Activated CD4-positive, alpha-beta T cell treated with anti-CD3 and anti-CD28 coated beads, Interleukin-2, amount 50 U/mL, for 16 hours (primary cell): ENCODE data around the gene SAMM50.
A peak's percentile ranks its signal among the peaks of the same experiment; 100 is the strongest.
"Not testable (repeated sequence)": the region's sequence is repeated elsewhere in the genome, so short reads cannot be mapped to it uniquely, and the experiment has no call there.

Experiments used
- DNase-seq: peaks from one replicate; pipeline ENCODE4 v3.0.0-alpha.2; 2020

SAMM50 gene

DNA sequence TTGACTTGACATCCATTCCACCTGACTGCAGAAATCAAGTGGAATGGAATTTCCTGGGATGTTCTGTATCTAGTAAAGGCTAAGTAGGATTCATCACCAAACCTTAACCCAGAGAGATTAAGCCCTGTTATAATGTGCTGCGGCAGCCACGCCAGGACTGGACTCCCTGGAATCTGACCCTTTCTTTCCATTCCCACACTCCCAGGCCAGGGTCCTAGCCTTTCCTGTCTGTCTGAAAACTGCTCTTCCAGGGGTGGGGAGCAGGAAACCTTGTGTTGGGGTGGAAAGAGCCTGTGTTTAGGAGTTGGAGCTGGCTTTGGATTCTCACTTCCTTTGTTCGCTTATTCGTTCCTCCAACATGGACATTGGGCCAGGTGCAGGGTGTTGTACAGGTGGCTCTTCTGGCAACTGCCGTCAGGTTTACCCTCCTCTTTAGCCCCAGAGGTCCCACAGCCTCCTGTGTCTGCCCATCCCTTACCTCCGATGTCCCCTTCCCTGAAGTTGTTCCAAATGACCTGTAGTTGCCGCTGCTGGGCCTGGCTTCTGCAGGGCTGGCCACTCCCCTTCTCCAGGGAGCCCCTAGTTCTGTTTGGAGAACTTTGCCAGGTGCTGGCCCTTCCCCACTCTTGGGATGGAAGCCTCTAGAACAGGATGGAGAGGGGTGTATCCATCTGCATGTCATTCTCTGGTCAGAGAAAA, 48.3 kb downstream of the SAMM50 start:
- DNase-seq: no peak

DNA sequence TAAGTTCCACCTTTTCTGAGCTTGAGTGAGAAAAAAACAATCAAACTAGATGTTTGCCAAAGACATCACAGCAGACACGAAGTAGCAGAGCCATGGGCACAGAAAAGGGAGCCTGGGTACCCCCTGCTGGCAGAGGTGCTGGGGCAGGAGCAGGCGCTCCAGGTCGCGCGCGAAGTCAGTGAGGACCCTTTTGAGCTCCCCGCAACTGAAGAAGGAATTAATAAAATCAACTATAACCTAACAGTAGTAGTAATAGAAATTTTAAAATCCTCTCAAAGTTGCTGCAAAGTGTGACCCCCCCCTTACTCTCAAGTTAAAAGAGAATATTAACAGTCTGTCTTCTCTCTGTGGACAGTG, 48.8 kb downstream of the SAMM50 start:
- DNase-seq: no peak

DNA sequence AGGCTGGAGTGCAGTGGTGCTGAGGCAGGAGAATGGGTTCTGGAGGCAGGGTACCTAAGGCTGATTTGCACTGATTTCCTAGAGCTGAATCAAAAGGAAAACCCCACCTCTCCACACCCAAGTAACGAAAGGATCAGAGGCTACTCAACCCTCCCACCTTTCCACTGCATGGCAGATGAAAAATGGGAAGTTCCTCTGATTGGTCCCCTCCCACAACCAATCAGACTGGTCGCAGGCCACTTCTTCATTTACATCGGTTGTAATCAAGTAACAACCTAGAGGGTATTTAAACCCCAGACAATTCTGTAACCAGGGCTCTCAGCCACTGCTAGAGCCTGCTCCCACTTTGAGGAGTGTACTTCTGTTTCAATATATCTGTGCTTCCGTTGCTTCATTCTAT, 50.3 kb downstream of the SAMM50 start:
- no peak for DNase-seq

DNA sequence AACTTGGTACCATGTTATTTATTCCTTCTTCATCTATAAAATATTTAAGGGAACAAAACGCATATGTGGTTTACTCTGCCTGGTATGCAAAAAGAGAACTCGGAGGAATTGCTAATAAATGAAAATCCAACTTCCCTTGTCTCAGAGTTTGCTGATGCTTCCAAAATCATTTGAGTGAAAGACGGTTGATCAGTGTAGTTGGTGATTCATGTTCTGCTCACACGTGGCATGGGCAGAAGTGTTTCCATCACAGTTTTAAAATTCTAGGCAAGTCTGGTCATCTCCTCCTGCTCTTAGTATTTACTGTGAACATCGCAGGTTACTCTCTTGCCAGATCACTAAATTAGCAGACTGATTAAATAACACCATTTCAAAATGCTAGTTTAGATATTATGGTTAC, 56.9 kb downstream of the SAMM50 start:
- DNase-seq: no peak

- no peak for DNase-seq
These were observed 57.3 kb downstream of the SAMM50 start for GRCh38 chr22:44012591-44012990.

GRCh38 chr22:44014241-44014640, 59.0 kb downstream of the SAMM50 start:
- no peak for DNase-seq

DNA sequence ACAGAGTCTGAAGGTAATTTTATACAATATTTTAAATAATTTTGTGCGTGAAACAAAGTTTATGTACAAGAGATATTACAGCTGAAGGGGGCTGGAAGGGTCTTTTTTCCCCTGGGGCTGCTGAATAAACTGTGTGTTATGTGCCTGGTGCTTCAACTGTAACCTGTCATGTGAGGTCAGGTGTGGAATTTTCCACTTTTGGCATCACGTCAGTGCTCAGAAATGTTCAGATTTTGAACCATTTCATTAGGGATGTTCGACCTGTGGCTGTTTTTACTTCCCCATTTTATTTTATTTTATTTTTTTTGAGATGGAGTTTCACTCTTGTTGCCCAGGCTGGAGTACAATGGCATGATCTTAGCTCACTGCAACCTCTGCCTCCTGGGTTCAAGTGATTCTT, 61.3 kb downstream of the SAMM50 start:
- DNase-seq: not testable (repeated sequence)

DNA sequence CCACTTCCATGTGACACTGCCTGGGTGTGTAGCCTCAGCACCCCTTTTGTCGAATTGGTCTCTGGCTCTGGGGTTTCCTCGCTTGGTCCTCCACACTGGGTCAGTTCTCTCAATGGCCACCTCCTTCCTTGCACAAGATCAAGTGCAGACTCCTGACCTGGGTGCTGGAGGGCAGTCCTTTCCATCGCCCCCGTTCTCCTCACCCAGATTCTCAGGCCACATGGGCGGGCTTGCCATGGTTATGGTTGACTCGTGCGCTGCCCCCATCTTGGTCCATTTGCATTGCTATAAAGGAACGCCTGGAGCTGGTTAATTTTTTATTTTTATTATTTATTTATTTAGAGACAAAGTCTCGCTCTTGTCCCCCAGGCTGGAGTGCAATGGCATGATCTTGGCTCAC, 63.4 kb downstream of the SAMM50 start:
- no peak for DNase-seq

GRCh38 chr22:44019416-44019815, 64.2 kb downstream of the SAMM50 start:
- no peak for DNase-seq

DNA sequence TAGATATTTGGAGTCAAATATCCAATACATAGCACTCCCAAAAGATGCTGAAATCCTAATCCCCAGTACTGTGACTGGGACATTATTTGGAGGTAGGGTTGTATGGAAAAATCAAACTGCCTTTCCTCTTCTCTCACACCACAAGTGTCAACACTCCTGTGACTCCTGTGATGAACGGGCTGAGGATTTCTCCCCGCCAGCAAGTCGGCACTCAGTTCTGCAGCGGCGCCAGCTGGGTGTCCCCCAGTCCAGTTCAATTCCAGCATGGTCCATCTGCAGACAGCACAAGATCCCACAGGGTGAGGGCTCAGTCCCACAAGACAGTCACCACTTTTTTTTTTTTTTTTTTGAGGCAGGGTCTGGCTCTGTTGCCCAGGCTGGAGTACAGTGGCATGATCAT, 64.6 kb downstream of the SAMM50 start:
- no peak for DNase-seq

- no peak for DNase-seq
These were observed 65.7 kb downstream of the SAMM50 start for GRCh38 chr22:44020981-44021380.

DNA sequence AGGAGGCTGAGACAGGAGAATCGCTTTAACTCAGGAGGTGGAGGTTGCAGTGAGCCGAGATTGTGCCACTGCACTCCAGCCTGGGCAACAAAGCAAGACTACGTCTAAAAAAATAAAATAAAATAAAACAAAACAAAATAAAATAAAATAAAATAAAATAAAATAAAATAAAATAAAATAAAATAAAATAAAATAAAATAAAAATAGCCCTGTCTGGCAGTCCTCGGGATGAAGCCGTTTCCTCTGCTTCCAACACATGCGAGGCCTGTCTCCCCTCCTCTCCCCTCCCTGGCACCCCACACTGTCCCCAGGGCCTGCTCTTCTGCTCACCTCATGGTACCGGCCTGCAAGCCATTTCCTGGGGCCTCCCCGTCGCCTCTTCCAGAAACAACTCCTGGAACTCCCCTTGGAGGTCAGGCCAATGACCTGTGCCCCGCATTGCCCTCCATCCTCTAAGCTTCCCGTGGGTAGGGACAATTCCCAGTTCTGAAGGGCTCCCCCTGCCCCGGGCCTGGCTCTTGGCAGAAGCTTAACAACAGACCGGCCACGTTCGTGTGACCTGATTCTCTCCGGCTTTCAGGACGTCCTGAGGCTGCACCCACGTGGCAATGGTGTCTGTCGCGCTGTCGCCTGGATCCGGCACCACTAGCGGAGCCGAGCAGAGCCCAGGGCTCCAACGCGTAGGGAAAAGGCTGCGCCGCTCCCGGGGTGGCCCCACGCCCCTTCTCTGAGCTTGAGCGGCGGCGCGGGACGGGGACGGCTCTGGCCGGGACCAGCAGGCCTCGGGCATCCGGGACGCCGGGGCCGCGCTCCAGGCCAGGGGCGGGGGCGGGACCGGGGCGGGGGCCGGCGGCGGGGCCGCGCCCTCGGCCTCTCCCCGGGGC, 68.4 kb downstream of the SAMM50 start:
- DNase-seq: peak; percentile 56

DNA sequence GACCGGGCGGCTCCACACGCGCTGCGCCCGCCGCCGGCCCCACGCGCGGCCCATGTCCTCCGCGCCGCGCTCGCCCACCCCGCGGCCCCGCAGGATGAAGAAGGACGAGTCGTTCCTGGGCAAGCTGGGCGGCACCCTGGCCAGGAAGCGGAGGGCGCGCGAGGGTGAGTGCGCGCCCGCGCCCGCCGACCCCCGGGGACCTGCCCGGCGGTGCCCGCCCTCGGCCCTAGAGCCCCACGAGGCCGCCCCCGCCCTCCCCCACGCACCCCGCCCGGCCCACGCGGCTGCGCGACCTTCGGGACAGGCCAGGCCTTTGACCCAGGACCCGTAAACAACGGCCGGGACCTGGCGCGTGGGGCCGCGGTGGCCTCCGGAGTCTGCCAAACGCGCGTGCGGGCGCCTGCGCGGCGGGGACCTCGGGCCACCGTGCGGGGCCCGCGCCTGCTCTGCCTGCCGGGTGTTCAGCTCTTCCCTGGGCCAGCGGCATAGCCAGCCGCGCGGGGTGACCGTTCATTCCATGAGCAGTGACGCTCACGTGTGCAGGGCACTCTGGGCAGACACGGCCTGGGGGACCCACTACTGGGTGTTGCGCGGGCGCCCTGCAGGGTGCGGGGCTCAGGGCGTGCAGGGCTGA, 69.2 kb downstream of the SAMM50 start, which contains the start of gene PARVB:
TSS of gene PARVB (plus strand) at position 15 of the 634 bp plus-strand sequence. CDS start at position 53, 38 bp downstream.
- peak; percentile 31 for DNase-seq

DNA sequence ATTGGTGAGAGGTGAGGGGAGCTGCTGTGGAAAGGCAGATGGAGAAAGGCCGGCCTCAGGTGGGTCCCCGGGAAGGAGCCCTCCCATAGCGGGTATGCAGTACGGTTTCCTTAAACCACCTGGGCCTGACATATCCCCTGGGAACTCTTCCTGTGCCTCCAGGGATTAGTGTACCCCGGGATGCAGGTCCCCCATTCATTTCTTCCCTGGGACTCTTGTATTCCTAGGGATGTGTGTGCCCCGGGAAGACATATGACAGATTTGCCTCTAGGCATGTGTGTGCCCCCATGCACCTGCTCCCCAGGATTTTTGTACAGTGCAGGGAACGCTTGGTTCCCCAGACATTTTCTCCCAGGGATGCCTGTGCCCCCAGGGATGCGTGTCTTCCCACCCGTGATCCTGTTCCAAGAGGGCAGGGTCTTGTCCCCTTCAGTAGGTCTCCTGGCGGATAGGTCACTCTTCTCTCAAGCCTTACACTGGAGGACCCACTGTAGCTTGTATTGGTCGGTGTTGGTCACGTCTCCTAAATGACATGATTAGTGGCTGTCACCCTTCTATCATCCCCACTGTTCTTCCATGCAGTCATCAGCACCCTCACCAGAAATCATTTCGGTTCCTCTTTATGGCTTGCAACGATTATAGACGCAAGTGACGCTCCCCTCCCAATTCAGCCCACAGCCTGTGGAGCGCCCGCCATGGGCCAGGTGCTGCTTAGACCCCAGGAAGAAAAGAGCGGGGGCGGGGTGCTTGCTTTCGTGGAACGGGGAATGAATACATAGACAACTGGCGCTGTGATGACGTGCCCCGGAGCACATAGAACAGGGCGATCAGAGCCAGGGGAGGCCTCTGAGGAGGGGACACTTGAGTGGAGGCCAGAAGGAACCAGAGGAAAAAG, 70.2 kb downstream of the SAMM50 start:
- no peak for DNase-seq

DNA sequence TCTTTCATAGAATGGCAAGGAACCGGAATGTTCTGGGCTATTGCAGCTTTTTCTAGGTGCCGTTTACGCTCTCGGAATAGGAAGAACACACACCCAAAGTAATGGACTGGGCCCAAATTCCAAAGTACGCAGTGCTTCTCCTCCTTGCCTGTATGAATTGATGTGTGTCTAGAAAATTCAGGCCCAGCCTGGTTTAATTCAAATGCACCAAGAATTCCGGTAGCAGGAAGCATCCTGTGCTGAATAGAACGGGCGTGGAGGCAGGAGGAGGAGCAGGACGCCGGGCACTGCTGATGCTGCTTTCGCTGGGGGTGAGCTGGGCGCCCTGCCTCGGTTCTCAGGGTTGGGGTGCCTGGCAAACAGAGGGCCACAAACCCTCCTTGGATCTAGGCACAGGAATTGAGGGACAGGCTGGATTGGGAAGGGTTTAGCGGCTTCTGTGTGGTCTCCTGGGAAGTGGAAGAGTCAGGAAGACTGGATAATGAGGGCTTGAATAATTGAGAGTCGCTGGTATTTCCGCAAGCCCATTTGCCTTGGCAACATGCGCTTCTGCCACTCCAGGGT, 70.9 kb downstream of the SAMM50 start:
- no peak for DNase-seq

DNA sequence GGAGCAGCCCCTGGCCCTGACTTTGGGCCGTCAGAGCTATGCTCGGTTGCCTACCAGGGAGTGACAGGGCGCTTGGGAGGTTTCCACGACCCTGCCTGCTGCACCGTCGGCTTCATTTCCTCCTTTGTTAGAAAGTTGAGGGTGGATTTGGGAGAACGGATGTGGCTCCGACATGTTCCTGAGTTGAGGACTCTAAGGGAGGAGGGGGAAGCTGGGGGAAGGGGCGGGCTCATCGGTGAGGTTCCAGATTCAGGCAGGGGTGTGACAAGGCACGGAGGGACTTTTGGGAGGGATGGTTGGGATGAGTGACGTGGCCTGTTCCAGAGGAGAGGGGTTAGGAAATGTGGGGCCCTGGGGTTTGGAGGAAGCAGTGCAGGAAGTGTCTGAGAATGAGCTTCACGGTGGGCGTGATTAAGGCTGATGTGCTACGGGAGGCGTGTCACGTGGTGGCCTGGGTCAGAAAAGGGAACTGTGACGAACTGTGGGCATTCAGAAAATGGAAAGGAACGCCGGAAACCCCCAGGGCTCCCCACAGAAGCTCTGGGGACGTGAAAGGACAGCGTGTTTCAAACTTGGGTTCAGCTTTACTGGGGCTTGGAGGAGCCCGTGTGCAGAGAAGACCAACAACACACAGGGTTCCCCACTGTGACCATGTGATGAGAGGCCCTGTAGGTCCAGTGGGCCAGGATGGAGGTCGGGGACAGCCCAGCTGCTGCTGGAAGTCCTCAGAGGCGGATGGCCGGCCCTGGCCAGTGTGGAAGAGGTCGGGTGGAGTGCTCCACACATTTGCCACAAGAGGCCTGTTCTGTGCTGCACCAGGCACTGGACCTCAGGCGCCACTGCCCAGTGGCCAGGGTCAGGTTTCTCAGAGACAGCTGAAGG, 71.6 kb downstream of the SAMM50 start:
- peak; percentile 82 for DNase-seq

GRCh38 chr22:44028091-44028490, 72.8 kb downstream of the SAMM50 start:
- no peak for DNase-seq

DNA sequence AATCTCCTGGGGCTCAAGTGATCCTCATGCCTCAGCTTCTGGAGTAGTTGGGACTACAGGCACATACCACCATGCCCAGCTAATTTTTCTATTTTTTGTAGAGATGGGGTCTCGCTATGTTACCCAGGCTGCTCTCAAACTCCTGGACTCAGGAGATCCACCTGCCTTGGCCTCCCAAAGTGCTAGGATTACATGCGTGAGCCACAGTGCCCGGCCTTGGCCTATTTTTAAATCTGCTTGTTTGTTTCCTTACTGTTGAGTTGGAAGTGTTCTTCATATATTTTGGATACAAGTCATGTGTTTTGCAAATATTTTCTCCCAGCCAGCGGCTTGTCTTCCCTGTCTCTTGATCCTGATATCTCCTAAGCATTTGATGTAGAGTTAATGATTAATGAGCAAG, 73.8 kb downstream of the SAMM50 start:
- DNase-seq: no peak

DNA sequence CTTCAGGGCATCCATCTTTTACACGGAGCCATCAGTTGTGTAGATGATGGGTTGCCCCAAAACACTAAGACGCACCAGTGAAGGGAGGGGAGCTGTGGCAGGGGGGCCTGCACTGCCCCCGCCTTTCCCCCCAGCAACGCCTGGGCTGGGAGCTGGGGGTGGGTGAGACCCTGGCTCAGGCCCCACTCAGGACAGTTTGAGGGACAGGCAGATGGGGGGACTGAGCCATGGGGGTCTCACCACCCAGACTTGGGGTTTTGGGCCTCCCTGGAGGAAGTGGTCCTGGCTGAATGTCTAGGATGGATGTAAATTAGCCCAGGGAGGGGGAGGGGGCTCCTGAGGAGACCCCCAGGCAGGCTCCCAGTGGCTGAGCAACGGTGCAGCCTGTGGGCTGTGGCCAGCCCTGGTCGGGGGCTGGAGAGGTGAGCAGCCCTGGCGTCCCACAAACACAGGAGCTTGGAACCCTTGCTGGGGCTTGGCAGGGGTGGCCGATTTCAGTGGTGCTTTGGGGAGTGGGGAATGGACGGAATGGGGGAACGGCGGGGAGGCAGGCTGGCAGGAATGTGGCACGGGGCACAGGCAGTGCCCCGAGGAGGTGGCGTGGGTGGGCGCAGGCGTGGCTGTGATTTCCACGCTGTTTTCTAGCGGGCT, 74.9 kb downstream of the SAMM50 start:
- no peak for DNase-seq

GRCh38 chr22:44030702-44031082, 75.5 kb downstream of the SAMM50 start:
- DNase-seq: no peak
